ENCODE results near the gene TMEM238L.

DNA sequence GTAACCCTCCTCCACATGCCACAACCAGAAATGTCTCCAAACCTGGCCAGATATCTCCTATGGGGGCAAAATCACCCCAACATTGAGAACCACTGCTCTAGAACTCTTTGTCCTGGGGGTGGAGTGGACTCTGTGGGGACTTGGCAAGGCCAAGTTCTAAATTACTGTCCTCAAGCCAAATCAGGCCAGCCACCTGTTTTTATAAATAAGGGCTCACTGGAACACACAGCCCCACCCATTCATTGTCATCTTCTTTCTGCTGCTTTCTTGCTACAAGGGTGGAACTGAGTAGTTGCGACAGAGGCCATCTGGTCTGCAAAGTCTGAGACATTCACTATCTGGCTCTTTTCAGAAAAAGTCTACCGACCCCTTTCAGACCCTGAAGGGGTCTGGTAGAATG lies 47.3 kb downstream of the TMEM238L start:
- TF ChIP-seq POLR2AphosphoS5 (IDR thresholded peaks at IDR 0.05) (no peak), POLR2A (IDR thresholded peaks at IDR 0.05) (no peak)
- TF ChIP-seq, protein P1, sequence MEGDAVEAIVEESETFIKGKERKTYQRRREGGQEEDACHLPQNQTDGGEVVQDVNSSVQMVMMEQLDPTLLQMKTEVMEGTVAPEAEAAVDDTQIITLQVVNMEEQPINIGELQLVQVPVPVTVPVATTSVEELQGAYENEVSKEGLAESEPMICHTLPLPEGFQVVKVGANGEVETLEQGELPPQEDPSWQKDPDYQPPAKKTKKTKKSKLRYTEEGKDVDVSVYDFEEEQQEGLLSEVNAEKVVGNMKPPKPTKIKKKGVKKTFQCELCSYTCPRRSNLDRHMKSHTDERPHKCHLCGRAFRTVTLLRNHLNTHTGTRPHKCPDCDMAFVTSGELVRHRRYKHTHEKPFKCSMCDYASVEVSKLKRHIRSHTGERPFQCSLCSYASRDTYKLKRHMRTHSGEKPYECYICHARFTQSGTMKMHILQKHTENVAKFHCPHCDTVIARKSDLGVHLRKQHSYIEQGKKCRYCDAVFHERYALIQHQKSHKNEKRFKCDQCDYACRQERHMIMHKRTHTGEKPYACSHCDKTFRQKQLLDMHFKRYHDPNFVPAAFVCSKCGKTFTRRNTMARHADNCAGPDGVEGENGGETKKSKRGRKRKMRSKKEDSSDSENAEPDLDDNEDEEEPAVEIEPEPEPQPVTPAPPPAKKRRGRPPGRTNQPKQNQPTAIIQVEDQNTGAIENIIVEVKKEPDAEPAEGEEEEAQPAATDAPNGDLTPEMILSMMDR (IDR thresholded peaks at IDR 0.05 in 8 of 11, conservative IDR thresholded peaks at IDR 0.05 in 3 of 11) = no peak
